Gastrocnemius medialis (tissue), 4 donors: ENCODE measurements around the gene PTPN6.

Experiments used
- POLR2A ChIP-seq, 2 donors: fragments of 450-650 bp; IDR thresholded peaks; one replicate each; pipeline ENCODE4 v1.6.1; 2017; ENCODE audit warnings: antibody characterized with exemption in 2 of 2, mild to moderate bottlenecking in 2 of 2, moderate library complexity in 2 of 2
- TF ChIP-seq, protein P1 (sequence below), 5 experiments: fragments of 450-650 bp in 3 of 5; fragments of 200-600 bp in 2 of 5; sonication (generic) in 2 of 5; IDR thresholded peaks in 4 of 5; conservative IDR thresholded peaks in 1 of 5; 1 replicate in 4 of 5; 2 replicates in 1 of 5; pipeline ENCODE4 v1.5.1; 2016 to 2019; ENCODE audit warnings: antibody characterized with exemption in 5 of 5, mild to moderate bottlenecking in 3 of 5, moderate library complexity in 3 of 5

- no peak for TF ChIP-seq POLR2A (IDR thresholded peaks at IDR 0.05)
- TF ChIP-seq, protein P1, sequence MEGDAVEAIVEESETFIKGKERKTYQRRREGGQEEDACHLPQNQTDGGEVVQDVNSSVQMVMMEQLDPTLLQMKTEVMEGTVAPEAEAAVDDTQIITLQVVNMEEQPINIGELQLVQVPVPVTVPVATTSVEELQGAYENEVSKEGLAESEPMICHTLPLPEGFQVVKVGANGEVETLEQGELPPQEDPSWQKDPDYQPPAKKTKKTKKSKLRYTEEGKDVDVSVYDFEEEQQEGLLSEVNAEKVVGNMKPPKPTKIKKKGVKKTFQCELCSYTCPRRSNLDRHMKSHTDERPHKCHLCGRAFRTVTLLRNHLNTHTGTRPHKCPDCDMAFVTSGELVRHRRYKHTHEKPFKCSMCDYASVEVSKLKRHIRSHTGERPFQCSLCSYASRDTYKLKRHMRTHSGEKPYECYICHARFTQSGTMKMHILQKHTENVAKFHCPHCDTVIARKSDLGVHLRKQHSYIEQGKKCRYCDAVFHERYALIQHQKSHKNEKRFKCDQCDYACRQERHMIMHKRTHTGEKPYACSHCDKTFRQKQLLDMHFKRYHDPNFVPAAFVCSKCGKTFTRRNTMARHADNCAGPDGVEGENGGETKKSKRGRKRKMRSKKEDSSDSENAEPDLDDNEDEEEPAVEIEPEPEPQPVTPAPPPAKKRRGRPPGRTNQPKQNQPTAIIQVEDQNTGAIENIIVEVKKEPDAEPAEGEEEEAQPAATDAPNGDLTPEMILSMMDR (IDR thresholded peaks at IDR 0.05 in 4 of 5, conservative IDR thresholded peaks at IDR 0.05 in 1 of 5) = no peak
Observed at GRCh38 chr12:6912164-6912935, 38.8 kb upstream of the PTPN6 start.
